Muscle layer of colon (tissue), 2 donors: ENCODE results near the gene TMEM184C.

Source experiments
- H3K27ac ChIP-seq: one replicate; pipeline ENCODE4 v1.7.0; 2013; ENCODE audit warnings: low read depth, mild to moderate bottlenecking, low read length, moderate library complexity
- H3K27me3 ChIP-seq, 2 donors: one replicate each; pipeline ENCODE4 v1.7.0; 2013; ENCODE audit warnings: low read length in 2 of 2, mild to moderate bottlenecking in 2 of 2; ENCODE audit not compliant: insufficient read depth in 2 of 2, control insufficient read depth in 1 of 2
- H3K36me3 ChIP-seq: one replicate; pipeline ENCODE4 v1.7.0; 2013; ENCODE audit warnings: mild to moderate bottlenecking, low read length; ENCODE audit not compliant: insufficient read depth
- H3K4me1 ChIP-seq: one replicate; pipeline ENCODE4 v1.7.0; 2013; ENCODE audit warnings: mild to moderate bottlenecking, low read length; ENCODE audit not compliant: insufficient read depth
- H3K4me3 ChIP-seq, 2 donors: one replicate each; pipeline ENCODE4 v1.7.0; 2013; ENCODE audit warnings: low read length in 2 of 2, low read depth in 1 of 2, mild to moderate bottlenecking in 1 of 2, moderate library complexity in 1 of 2
- H3K9ac ChIP-seq: one replicate; pipeline ENCODE4 v1.7.0; 2013; ENCODE audit warnings: low read length
- H3K9me3 ChIP-seq: one replicate; pipeline ENCODE4 v1.7.0; 2013; ENCODE audit warnings: mild to moderate bottlenecking, low read length
- donor health status: abdominal sarcoma.
- donor health status: Adenocarcinoma of cecum.

TMEM184C gene

GRCh38 chr4:147617173-147617840 is at the start of gene TMEM184C:
Gene TMEM184C (plus strand): TSS chr4:147617397. CDS start chr4:147617957, 560 bp downstream.
- Histone ChIP-seq H3K9me3 (no peaks in the 10 kb centered on the region), H3K9ac (peak within 1 kb of the TSS; percentile 66), H3K27me3 (no peaks in the 10 kb centered on the region), H3K4me3 (peak within 1 kb of the TSS; percentile 60 to 91), H3K4me1 (peaks cover 18% of the 10 kb centered on the region), H3K36me3 (peaks cover 6% of the 10 kb centered on the region), H3K27ac (peak within 1 kb of the TSS; percentile 41)

GRCh38 chr4:147570616-147571015 is 46.6 kb upstream of the TMEM184C start:
- H3K36me3 ChIP-seq = no peaks in the 10 kb centered on the region
- H3K9ac ChIP-seq = no peak overlapping the region
- no peak overlapping the region for H3K4me3 ChIP-seq
- no peaks in the 10 kb centered on the region for H3K4me1 ChIP-seq
- peaks cover 3% of the 10 kb centered on the region for H3K9me3 ChIP-seq
- no peaks in the 10 kb centered on the region for H3K27me3 ChIP-seq
- H3K27ac ChIP-seq = no peak overlapping the region

DNA sequence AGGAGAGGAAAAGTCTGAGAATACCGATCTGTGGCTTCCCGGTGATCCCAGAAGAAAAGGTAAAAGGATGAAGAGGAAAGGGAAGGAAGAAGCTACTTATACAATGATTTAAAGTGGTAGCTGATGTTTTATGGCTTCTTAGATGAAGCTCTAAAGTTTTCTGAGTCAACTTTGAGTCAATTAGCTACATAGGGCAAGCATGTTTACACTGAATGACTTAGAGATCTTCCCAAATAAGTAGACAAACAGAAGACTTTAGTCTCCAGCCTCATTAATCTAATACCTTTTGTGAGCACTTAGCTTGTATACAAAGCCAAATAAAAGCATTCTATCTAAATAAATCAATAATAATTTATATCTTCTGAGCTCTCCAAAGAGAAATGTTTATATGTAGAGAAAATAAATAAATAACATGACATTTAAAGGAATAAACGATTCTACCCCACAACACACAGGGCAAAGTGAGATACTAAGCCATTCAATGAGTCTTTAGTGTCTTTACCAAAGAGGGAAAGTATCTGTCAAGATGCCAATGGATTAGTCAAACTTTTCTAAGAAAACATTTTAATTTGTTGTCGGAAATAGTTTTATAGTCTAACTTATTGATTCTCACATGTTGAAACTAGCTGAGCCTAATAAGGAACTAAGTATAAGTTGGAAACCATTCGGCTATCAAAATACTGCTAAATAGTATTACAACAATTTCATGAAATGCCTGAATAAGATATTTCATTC is 46.0 kb upstream of the TMEM184C start:
- H3K9me3 ChIP-seq = no peaks in the 10 kb centered on the region
- H3K36me3 ChIP-seq = no peaks in the 10 kb centered on the region
- no peaks in the 10 kb centered on the region for H3K4me1 ChIP-seq
- no peak overlapping the region for H3K9ac ChIP-seq
- no peak overlapping the region for H3K4me3 ChIP-seq
- no peaks in the 10 kb centered on the region for H3K27me3 ChIP-seq
- no peak overlapping the region for H3K27ac ChIP-seq

DNA sequence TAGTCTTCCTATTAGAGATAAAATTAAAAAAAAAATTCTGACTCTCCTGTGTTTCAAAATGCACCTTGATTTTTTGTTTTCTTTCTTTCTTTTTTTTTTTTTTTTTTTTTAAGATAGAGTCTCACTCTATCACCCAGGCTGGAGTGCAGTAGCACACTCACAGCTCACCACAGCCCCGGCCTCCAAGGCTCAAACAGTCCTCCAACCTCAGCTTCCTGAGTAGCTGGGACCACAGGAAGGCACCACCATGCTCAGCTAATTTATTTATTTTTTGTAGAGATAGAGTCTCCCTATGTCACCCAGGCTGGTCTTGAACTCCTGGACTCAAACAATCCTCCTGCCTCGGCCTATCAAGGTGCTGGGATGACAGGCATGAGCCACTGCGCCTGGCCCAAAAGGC is 41.1 kb upstream of the TMEM184C start:
- Histone ChIP-seq H3K9me3 (no peaks in the 10 kb centered on the region), H3K27me3 (no peaks in the 10 kb centered on the region), H3K27ac (no peak overlapping the region), H3K4me3 (no peak overlapping the region), H3K4me1 (no peaks in the 10 kb centered on the region), H3K9ac (no peak overlapping the region), H3K36me3 (no peaks in the 10 kb centered on the region)

- no peaks in the 10 kb centered on the region for H3K27me3 ChIP-seq
- no peaks in the 10 kb centered on the region for H3K9me3 ChIP-seq
- no peak overlapping the region for H3K27ac ChIP-seq
Observed at GRCh38 chr4:147578051-147578476, 39.1 kb upstream of the TMEM184C start.

GRCh38 chr4:147578593-147578992 is 38.6 kb upstream of the TMEM184C start:
- Histone ChIP-seq H3K27ac (no peak overlapping the region), H3K27me3 (no peaks in the 10 kb centered on the region), H3K9ac (no peak overlapping the region), H3K9me3 (no peaks in the 10 kb centered on the region), H3K4me1 (no peaks in the 10 kb centered on the region), H3K36me3 (no peaks in the 10 kb centered on the region), H3K4me3 (no peak overlapping the region)

More at GRCh38 chr4:147578051-147578476, 39.1 kb upstream of the TMEM184C start:
- Histone ChIP-seq H3K36me3 (no peaks in the 10 kb centered on the region), H3K4me1 (no peaks in the 10 kb centered on the region), H3K9ac (no peak overlapping the region), H3K4me3 (no peak overlapping the region)

DNA sequence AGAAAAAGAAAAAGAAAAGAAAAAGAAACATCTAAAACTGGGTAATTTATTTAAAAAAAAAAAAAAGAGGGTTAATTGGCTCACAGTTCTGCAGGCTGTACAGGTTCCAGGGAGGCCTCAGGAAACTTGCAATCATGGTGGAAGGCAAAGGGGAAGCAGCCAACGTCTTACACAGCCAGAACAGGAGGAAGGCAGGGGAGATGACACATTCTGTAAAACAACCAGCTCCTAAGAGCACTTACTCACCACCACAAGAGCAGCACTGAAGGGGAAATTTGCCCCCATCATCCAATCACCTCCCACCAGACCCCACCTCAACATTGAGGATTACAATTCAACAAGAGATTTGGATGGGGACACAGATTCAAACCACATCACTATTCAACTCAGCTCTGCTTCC is 36.8 kb upstream of the TMEM184C start:
- H3K4me3 ChIP-seq = no peak overlapping the region
- no peaks in the 10 kb centered on the region for H3K27me3 ChIP-seq
- H3K36me3 ChIP-seq = no peaks in the 10 kb centered on the region
- H3K9ac ChIP-seq = no peak overlapping the region
- H3K4me1 ChIP-seq = no peaks in the 10 kb centered on the region
- H3K9me3 ChIP-seq = no peaks in the 10 kb centered on the region
- H3K27ac ChIP-seq = no peak overlapping the region

DNA sequence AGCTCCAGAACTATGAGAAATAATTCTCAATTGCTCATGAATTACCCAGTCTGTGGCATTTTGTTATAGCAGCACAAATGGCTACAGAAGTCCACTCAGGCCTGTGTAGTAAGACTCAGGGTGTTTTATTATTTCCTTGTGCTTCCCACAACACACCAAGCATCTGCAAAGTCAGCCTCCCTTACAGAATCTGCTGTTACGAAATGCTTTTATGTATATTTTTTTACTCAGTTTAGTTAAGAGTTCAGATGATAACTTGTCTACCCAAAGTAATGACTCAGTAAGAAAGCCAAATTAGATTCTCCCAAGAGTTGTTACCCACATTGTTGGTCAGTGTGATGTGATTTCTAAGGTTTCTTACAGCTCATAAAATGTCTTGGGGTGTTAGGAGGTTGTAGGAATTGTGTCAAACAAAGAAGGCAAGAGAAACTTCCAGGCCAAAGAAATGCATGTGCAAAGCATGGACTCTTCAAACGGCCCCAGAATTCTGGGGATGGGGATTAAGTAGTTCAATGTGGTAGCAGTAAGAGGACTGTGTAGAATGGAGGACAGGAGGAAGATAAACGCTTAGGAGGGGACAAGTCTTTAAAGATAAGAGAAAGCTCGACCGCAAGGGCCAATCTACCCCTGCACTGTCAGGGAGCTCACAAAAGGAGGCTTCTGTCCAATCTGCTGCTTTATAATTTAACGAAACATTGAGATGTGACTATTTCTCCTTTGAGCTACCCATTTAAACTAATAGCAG is 35.4 kb upstream of the TMEM184C start:
- Histone ChIP-seq H3K9me3 (no peaks in the 10 kb centered on the region), H3K4me3 (no peak overlapping the region), H3K4me1 (no peaks in the 10 kb centered on the region), H3K27me3 (no peaks in the 10 kb centered on the region), H3K9ac (no peak overlapping the region), H3K36me3 (no peaks in the 10 kb centered on the region), H3K27ac (no peak overlapping the region)

DNA sequence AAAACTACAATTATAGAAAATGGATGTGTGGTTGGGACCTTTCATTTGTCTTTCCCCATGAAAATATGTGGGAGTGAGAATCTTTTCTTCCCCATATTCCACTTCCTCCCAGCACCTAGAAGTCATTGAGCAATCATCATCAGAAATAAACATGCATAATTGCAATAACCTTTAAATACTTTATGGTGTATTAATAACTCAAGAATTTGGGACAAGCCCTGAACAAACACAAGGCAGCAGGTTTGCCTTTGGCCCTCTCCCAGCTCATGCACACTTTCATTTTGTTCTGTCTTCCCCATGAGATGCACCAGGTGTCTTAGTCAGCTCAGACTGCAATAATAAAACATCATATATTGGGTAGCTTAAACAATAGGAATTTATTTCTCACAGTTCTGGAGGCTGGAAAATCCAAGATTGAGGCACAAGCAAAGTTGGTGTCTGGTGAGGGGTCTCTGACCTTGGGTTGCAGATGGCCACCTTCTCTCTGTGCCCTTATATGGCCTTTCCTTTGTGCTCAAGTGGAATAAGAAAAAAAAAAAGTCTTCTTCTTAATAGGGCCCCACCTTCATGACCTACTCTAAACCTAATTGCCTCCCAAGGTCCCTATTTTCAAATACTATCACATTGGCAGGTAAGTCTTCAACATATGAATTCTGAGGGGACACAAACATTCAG is 34.7 kb upstream of the TMEM184C start:
- Histone ChIP-seq H3K36me3 (no peaks in the 10 kb centered on the region), H3K27ac (no peak overlapping the region), H3K4me1 (no peaks in the 10 kb centered on the region), H3K4me3 (no peak overlapping the region), H3K9me3 (no peaks in the 10 kb centered on the region), H3K27me3 (no peaks in the 10 kb centered on the region), H3K9ac (no peak overlapping the region)

GRCh38 chr4:147583876-147584275 is 33.3 kb upstream of the TMEM184C start:
- no peak overlapping the region for H3K9ac ChIP-seq
- no peak overlapping the region for H3K27ac ChIP-seq
- H3K27me3 ChIP-seq = no peaks in the 10 kb centered on the region
- H3K36me3 ChIP-seq = no peaks in the 10 kb centered on the region
- H3K4me1 ChIP-seq = no peaks in the 10 kb centered on the region
- H3K9me3 ChIP-seq = no peaks in the 10 kb centered on the region
- H3K4me3 ChIP-seq = no peak overlapping the region

- Histone ChIP-seq H3K9ac (no peak overlapping the region), H3K27ac (no peak overlapping the region), H3K36me3 (no peaks in the 10 kb centered on the region), H3K4me1 (no peaks in the 10 kb centered on the region), H3K9me3 (no peaks in the 10 kb centered on the region), H3K4me3 (no peak overlapping the region), H3K27me3 (no peaks in the 10 kb centered on the region)
Observed at GRCh38 chr4:147586032-147586431, 31.2 kb upstream of the TMEM184C start.
